Islet precursor cell (in vitro differentiated cells): Measurements from ENCODE around the gene ST3GAL5.
"Not testable (repeated sequence)": the region's sequence is repeated elsewhere in the genome, so short reads cannot be mapped to it uniquely, and the experiment has no call there.

Experiments
- DNase-seq: peaks from one replicate; pipeline ENCODE4 v3.0.0-alpha.2; 2018

ST3GAL5 gene

GRCh38 chr2:85893428-85894258 is 4.9 kb upstream of the ST3GAL5 start:
- DNase-seq = peak; percentile 95

GRCh38 chr2:85892216-85892944 is 3.6 kb upstream of the ST3GAL5 start:
- DNase-seq = no peak

- DNase-seq = no peak
Observed at GRCh38 chr2:85890522-85891176, 1.9 kb upstream of the ST3GAL5 start.

GRCh38 chr2:85889627-85890281 is 964 bp upstream of the ST3GAL5 start:
- no peak for DNase-seq

GRCh38 chr2:85888020-85888683 is 638 bp downstream of the ST3GAL5 start:
- DNase-seq = no peak

- DNase-seq = peak; percentile 70
Observed at GRCh38 chr2:85887566-85888019, 1.2 kb downstream of the ST3GAL5 start.

- peak; percentile 77 for DNase-seq
Observed at GRCh38 chr2:85886590-85886989, 2.2 kb downstream of the ST3GAL5 start.

GRCh38 chr2:85886141-85886540 is 2.6 kb downstream of the ST3GAL5 start:
- peak; percentile 36 for DNase-seq

- DNase-seq = not testable (repeated sequence)
Observed at GRCh38 chr2:85881781-85882180, 7.0 kb downstream of the ST3GAL5 start.

GRCh38 chr2:85880716-85881328 is 8.0 kb downstream of the ST3GAL5 start:
- not testable (repeated sequence) for DNase-seq

- DNase-seq = peak; percentile 61
Observed at GRCh38 chr2:85878719-85879370, 9.9 kb downstream of the ST3GAL5 start.

GRCh38 chr2:85875350-85876050 is 13.3 kb downstream of the ST3GAL5 start:
- peak; percentile 21 for DNase-seq

- no peak for DNase-seq
Observed at GRCh38 chr2:85873679-85874078, 15.1 kb downstream of the ST3GAL5 start.

GRCh38 chr2:85872536-85873161 is 16.1 kb downstream of the ST3GAL5 start:
- peak; percentile 66 for DNase-seq

GRCh38 chr2:85871494-85872164 is 17.2 kb downstream of the ST3GAL5 start:
- peak; percentile 1 for DNase-seq

GRCh38 chr2:85868822-85869221 is 20.0 kb downstream of the ST3GAL5 start:
- peak; percentile 1 for DNase-seq

GRCh38 chr2:85867556-85868292 is 21.1 kb downstream of the ST3GAL5 start:
- peak; percentile 12 for DNase-seq

GRCh38 chr2:85867121-85867520 is 21.7 kb downstream of the ST3GAL5 start:
- DNase-seq = no peak

- DNase-seq = no peak
Observed at GRCh38 chr2:85866165-85866659, 22.6 kb downstream of the ST3GAL5 start.
